Measurements from ENCODE around the gene CARMIL3.
A peak's percentile ranks its signal among the peaks of the same experiment; 100 is the strongest.
"Not testable (repeated sequence)": the region's sequence is repeated elsewhere in the genome, so short reads cannot be mapped to it uniquely, and the experiment has no call there.

The CARMIL3 gene

DNA sequence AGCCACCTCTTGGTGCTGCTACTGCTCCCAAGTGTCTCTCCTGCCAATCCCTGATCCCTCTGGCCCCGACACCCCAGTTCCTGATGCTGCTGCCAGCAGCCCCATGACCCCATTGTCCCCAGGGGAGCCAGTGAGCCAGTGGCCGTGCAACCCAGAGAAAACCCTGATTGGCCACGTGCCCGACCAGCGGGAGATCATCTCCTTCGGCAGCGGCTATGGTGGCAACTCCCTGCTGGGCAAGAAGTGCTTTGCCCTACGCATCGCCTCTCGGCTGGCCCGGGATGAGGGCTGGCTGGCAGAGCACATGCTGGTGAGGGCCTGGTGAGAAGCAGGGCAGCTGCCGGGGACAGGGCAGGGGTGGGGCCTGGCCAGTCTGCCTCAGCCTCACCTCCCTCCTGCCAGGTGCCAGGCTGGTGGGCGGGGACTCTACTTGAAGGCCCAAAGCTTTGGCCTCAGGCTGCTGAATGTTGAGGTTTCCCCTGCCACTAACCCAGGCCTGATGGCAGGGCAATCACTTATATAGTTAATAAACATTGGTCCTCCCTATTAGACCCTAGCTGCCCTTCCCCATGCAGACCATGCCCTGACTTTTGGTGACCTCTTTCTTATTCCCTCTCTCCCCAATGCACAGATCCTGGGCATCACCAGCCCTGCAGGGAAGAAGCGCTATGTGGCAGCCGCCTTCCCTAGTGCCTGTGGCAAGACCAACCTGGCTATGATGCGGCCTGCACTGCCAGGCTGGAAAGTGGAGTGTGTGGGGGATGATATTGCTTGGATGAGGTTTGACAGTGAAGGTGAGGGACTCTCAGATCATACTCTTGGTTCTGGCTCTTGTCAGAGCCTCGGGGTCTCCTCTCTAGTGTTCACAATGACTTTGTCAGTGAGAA, 47.4 kb downstream of the CARMIL3 start:
- DNase-seq, result no peak

DNA sequence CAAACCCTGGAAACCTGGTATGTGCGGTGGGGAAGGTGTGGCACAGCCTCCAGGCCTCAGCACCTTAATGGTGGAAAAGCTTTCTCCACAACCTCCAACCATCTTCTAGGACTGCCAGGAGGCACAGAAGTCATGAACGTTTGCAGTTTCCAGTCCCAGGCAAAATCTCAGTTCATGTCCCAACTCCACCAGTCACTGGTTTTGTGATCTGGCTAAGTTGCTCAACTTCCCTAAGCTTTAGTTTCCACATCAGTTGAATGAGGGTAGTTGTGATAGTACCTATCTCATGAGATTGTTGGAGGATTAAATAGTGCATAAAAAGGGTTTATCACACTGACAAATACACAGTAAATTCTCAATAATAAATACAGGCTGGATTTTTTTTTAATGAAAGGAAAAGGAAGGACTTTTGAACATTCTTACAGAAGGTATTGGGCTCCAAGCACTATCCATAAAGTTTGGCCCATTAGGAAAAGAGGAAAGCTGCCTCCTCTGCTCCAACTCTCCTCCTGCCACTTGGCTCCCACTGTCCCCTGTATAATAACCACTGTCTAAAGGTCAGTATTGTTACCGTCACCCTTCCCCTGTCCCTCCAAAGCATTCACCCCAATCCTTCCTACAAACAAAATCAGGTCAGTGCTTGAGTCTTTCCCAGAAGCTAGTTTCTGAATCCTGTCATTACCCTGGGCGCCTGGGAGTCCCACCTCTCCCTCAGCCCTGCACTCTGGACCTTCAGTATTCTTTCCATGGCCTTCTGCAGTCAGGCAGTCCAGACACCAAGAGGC, 48.6 kb downstream of the CARMIL3 start:
- no peak for DNase-seq

DNA sequence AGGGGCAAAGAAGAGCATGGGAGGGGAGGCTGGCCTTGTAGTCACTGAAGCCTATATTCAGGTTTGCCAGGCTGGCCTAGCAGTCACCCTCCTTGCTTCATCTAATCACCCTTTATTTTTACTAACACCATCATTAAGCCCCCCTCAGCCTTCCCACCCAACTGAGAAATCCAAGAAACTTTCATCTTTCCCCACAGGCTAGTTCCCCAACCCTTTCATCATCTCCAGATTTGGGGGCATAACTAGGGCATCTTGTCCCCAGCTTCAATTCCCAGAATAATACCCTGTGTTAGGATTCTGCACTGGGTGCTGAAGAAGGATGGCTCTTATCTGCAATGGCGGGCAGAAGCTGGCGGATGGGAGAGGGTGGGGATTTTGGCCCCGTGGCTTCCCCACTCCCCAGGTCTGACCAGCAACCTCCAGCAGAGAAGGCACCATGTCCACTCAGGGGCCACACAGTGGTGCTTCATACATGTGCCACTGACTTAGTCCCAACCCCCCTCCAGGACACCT, 49.2 kb downstream of the CARMIL3 start:
- DNase-seq, result no peak

DNA sequence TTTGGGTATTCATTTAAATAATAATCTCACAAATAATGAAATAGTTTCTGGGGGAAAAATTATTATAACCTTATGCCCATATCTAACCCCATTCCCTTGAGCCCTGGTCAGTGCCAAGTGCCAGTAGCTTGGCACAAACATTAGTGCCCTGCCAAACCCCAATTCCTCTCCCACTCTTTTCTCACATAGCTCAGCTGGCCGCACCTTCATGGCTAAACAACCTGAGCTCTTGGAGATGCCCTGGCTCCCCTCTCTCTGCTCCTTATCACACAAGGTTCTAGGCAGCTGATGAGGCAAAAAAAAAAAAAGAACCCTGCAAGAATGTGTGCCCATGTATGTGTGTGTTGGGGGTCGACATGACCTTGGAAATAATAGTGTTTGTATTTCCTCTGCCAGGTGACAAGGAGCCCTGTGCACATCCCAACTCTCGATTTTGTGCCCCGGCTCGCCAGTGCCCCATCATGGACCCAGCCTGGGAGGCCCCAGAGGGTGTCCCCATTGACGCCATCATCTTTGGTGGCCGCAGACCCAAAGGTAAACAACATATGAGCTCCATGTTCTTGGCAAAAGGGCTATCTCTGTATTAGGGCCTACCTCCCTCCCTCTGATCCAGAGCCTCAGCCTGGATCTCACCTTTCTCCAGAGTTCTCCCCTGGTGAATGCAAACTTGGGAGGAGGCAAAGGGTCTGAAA, 50.7 kb downstream of the CARMIL3 start:
- no peak for DNase-seq

DNA sequence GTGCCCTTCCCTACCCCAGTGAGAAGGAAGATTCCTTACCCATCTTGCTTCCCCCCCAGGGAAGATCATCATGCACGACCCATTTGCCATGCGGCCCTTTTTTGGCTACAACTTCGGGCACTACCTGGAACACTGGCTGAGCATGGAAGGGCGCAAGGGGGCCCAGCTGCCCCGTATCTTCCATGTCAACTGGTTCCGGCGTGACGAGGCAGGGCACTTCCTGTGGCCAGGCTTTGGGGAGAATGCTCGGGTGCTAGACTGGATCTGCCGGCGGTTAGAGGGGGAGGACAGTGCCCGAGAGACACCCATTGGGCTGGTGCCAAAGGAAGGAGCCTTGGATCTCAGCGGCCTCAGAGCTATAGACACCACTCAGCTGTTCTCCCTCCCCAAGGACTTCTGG, 51.6 kb downstream of the CARMIL3 start:
- DNase-seq, result no peak

DNA sequence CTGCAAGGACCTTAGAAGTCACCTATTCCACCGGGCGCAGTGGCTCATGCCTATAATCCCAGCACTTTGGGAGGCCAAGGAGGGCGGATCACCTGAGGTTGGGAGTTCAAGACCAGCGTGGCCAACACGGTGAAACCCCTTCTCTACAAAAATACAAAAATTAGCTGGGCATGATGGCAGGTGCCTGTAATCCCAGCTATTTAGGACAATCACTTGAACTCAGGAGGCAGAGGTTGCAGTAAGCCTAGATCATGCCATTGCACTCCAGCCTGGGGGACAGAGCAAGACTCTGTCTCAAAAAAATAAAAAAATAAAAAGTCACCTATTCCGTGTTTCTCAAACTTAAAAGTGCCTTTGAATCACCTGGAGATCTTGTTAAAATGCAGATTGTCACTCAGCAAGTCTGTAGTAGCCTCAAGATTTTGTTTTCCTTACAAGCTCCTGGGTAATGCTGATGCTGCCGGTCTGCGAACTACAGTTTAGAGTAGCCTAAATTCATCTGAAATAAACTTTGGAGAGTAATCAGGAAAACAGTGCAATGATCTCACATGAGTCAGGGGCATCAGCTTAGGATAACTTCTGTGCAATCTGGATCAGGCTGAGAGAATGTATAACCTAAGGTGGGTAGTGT, 53.9 kb downstream of the CARMIL3 start:
- DNase-seq, result not testable (repeated sequence)

DNA sequence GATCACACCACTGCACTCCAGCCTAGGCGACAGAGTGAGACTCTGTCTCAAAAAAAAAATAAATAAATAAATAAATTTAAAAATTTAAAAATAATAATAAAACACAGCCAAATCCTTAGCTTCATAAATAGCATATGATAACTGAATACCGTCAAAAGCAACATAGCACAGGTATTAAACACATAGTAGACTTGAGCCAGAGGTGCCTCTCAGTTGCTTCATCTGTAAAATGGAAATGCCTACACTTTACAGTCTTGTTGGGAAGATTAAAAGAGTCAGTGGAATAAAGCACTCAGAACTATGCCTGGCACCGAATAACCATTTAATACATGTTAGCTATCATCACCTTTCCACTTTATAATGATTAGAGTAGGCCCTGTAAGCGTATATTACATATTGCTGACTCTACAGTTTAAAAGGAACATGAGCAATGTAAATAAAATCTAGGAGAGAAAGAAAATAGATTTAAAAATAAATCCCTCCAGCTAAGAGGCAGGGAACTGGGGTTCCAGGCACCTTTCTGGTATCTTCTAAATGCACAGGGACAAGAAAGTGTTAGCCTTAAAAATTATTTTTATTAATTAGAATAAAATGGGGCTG, 55.0 kb downstream of the CARMIL3 start:
- DNase-seq, result no peak

DNA sequence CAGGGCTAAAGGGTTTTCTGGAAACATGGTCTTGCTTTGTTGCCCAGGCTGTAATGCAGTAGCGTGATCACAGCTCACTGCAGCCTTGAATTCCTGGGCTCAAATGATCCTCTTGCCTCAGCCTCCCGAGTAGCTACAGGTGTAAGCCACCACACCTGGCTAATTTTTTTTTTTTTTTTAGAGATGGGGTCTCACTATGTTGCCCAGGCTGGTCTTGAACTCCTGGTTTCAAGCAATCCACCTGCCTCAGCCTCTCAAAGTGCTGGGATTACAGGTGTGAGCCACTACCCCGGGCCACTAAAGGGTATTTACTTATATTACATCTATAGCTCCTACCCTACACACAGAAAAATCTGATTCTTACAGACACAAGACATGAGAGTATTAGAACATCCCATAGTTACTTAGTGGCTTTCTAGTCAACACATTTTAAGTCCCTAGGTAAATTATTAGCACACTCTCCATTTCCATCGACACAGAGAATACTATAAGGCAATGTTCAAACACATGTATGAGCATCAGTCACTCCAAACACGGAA, 56.6 kb downstream of the CARMIL3 start:
- no peak for DNase-seq

DNA sequence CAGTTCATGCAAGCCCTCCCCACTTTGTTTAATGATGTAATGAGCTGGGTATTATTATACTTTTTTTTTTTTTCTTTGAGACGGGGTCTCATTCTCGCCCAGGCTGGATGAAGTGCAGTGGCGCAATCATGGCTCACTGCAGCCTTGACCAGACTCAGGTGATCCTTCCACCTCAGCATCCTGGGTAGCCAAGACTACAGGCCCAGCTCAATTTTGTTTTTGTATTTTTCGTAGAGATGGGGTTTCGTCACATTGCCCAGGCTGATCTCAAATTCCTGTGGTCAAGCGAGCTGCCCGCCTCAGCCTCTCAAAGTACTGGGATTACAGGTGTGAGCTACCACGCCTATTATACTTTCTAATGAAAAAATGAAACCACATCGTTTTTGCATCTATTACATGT, 58.3 kb downstream of the CARMIL3 start:
- no peak for DNase-seq

DNA sequence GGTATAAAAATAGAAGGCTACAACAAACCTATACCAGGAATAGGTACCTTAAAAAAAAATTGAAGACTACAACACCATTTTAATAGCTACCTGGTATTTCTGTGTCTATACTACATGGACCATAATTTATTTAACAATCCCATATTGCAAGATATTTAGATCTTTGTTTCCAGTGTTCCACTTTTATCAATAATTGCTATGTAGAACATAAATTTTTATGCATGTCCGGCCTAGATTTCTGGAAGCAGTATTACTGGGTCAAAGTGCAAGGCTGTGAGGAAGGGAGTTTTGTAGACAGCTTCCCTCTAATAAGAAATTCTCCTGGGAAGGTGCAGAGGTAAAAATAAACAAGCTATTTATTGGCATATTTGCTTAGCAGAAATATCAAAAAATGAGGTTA, 58.7 kb downstream of the CARMIL3 start:
- no peak for DNase-seq

DNA sequence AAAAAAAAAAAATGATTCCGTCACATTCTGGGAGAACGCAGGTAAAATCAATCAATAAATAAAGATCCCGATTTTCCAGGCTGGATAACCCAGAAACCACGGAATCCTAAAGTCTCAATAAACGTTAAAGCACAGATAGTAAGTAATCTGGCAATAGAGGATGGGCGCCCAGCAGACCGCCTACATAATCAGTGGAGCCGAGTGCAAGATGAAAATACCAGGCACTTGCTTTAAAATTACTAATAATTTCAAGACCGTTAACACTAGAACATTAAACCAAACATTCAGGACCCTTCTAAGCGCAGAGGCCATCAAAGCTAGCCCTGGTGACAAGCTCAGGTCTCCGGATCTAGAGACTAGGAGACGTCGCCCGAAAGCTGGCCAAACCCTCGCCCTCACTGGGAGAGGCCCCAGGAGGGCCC, 61.6 kb downstream of the CARMIL3 start:
- no peak for DNase-seq

DNA sequence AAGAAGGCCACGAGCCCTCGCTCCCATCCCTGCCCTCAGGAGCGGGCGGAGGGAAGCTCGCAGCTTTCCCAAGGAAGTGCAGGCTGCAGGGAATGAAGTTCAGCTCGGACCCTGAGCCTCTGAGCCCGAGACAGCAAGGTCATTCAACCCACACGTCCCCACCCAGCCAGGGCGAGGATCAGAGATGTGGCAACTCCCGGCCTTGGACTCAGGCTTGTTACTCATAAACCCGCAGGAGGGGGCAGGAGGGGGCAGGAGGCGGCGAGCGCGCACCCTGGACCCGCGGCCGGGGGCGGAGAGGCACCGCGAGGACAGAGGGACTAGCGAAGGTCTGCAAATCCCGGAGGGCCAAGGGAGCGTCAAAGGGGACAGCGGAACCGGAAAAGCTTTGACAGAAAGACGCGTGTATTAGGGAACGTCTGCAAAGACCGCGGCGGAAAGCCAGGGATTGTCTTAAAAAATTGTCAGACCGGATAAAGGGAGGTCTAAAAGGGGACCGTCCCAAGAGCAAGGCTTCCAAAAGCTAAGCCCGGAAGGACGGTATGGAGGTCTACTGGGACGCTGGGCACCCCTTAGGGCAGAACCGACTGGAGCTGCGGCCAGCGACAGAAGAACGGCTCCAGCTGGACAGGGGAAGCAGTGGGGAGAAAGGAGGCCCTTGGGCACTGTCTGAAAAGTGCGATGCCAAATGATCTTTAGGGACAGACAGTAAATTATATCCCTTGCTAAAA, 62.2 kb downstream of the CARMIL3 start:
- DNase-seq, result peak; percentile 90

DNA sequence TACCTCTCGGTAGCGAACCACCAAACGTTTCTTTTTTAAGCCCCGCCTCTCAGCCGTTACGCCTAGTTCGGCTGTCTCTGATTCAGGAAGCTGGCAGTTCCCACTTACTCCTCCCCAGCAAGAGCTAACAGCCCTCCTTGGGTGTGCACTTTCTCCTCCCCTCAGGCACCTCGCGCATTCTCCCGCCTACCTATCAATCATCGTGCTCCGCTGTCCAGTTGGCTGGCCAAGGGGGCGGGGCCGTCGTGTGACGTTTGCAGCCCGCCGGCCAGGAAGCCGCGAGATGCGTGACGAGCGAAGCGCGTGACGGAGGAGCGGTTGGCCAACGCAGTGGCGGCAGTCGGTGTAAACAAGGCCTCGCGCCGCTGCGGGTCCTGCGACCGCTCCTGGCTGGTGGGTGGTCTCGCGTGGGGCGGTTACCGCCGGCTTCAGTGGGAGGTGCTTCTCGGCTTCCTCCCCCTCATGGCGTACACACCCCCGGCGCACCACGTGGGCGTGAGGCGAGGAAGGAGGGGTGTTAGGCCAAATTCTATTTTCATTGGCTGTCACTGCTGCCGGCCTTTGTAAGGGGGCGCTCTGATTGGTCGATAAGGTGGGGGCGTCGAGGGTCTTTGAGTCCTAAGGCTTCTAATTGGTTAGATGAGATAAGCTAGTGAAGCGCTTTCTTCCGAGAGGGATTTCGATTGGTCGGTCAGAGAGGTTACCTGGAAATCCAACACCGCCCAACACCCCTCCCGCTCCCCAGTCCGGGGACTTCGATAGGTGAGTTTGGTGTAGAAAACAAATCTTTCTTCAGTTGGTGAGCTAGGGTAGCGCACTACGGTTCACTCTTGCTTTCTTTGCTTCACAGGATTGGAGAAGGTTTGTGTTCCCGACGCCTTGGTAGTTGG, 63.0 kb downstream of the CARMIL3 start, which contains the start of the genes DCAF11 and NRL:
Gene DCAF11 (plus strand): TSS at position 246 of the 890 bp plus-strand sequence. CDS start 818 bp downstream, outside the sequence.
Gene NRL (minus strand): TSS at position 418 of the 890 bp plus-strand sequence. CDS start 32,101 bp downstream, outside the sequence.
- DNase-seq, result peak; percentile 99

DNA sequence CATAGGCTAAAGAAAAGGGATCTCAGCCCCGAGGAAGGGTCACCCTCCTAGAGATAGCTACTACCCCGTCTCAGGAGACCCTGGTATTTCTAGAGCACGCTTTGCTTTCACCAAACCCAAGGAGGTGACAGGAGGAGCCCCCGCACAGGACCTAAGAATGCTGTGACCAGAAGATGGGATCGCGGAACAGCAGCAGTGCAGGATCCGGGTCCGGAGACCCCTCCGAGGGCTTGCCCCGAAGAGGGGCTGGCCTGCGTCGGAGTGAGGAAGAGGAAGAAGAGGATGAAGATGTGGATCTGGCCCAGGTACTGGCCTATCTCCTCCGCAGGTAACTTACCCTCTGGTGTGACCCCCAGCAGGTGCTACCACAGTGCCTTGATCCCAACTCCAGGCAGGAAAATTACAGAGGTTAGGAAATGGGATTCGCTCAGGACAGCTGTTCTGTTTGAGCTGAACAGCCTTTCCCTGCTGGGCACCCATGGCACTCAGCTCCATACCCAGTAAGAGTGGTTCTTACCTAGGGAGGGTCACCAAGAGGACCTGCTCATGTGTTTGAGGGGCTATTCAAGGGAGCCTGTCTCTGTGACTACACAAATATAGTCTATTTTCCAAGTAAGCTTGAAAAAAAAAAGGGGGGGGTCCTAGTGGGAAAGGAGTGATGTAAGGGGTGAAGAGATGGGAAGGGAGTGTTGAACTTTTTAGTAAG, 63.8 kb downstream of the CARMIL3 start:
- no peak for DNase-seq

DNA sequence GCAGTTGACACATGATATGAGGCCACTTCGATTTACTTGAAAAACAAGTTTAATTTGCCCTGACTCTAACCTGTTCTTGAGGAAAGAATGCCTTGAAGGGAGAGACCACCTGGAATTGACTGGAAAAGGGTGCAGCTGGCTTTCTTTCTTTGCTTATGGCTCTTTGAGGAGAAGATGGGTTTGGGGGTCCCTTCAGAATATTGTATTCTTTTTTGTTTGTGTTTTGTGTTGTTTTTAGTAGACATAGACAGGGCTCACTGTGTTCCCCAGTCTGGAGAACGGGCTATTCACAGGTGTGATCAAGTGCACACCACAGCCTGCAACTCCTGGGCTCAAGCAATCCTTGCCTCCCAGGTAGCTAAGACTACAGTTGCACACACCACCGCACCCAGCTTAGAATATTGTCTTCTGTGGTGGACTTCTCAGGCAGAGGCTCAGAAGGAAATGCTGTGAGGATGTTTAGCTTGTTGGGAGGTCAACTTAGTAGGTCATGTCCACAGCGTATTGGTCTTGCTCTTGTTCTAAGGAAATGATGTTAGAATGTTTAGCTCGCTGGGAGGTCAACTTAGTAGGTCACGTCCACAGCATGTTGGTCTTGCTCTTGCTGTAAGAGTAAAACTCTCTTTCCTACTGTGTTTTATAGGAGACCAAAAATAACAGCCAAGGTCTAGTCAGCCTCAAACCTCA, 64.5 kb downstream of the CARMIL3 start:
- no peak for DNase-seq

DNA sequence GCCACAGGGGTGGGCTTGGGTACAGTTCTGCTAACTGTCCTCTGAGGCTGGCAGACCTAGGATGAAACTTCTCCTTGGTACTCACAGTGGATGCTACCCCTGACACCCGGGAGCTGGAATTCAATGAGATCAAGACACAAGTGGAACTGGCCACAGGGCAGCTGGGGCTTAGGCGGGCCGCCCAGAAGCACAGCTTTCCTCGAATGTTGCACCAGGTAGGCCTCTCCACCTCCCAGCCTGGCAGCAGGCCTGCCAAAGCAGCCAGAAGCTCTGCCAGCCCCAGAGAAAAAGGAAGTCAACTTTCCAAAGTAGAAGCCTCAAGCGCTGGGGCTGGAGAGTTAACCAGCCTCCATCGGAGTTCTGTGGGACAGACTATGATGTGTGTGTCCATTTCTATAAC, 65.4 kb downstream of the CARMIL3 start:
- no peak for DNase-seq

All from activated CD8-positive, alpha-beta memory T cell treated with anti-CD3 and anti-CD28 coated beads, Interleukin-2, amount 50 U/mL, for 48 hours (primary cell).